ENCODE results near the gene BUB1B. TPM values are rescaled to one million over a fixed set of nuclear protein-coding genes. Genes with fewer than 3 reads are reported as not detected.

The BUB1B gene
- total RNA-seq, 1 experiment from 2014 or later: 192 TPM

DNA sequence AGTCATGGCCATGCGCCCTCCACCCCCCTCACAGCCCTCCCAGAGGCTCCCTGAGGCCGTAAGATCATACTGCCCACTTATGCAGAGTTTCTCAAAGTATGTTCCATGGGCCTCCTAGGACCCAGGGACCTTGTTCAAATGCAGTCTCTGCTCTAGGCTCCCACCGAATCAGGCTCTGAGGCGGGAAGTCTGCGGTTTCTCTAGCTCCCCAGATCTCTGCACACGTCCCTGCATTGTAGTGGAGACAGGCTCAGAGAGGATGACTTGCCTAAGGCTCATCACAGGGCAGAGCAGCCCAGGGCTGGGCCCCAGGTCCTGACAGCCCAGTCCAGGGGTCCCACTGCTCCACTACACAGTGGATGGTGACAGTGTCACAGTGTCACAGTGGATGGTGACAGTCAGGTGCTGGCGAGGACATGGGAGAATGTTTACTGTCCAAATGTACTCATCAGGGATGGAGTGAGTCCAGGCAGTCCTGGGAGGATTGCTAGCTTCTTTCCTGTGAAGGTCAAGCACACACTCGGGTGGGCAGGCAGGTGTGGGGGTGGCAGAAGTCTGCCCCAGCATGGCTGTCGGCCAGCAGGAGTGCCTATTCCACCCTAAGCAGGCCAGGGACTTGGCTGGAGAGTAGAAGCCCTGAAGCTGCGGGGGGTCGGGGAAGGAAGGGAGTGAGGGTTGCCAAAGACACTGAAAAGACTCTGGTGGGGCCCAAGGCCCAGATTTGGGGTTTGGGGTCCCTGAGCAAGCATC lies 109.6 kb downstream of the BUB1B start:
- CTCF ChIA-PET: interaction anchor here (0.7 to 12.1 kb wide), 5 partner anchors 9 to 45 kb away, joined by 3 to 690 read pairs (median 23); partner anchors contain the start of genes INAFM2 and PLCB2
- DNase-seq (ENCODE audit: low spot score) (no peak), ATAC-seq (no peak)
- TF ChIP-seq JUN (CRISPR knock-in tag; IDR thresholded peaks at IDR 0.05): no peak
- TF ChIP-seq NR1H2 (CRISPR knock-in tag; IDR thresholded peaks at IDR 0.05): no peak
- TF ChIP-seq GTF2I (CRISPR knock-in tag; conservative IDR thresholded peaks at IDR 0.05): no peak
- TF ChIP-seq, protein P1, sequence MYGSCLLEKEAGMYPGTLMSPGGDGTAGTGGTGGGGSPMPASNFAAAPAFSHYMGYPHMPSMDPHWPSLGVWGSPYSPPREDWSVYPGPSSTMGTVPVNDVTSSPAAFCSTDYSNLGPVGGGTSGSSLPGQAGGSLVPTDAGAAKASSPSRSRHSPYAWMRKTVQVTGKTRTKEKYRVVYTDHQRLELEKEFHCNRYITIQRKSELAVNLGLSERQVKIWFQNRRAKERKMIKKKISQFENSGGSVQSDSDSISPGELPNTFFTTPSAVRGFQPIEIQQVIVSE (CRISPR knock-in tag; IDR thresholded peaks at IDR 0.05; ENCODE audit: borderline replicate concordance): no peak
- TF ChIP-seq CBFB (CRISPR knock-in tag; IDR thresholded peaks at IDR 0.05; ENCODE audit: low read depth): no peak
- TF ChIP-seq OVOL2 (CRISPR knock-in tag; IDR thresholded peaks at IDR 0.05; ENCODE audit: borderline replicate concordance): no peak
- no peak for TF ChIP-seq TEAD4 (CRISPR knock-in tag; IDR thresholded peaks at IDR 0.05)
- POLR2A ChIA-PET: no interaction called here
- Mint-ChIP-seq H3K4me3 (no peak overlapping the region), H3K4me1 (peaks cover 7% of the 10 kb centered on the region), H3K27me3 (ENCODE audit: low read depth) (no peaks in the 10 kb centered on the region), H3K9me3 (no peaks in the 10 kb centered on the region), H3K36me3 (no peaks in the 10 kb centered on the region), H3K27ac (no peak overlapping the region)

Other genes starting within 250 kb of the BUB1B start
- gene GPR176, start 240.8 kb upstream of the BUB1B start, total RNA-seq (2021): 117 to 131 TPM (median 127 TPM) in 3 replicates
- gene EIF2AK4, start 227.0 kb upstream of the BUB1B start, total RNA-seq (2021): 89.1 to 93.2 TPM (median 90.7 TPM) in 3 replicates
- 190 to 199 TPM (median 192 TPM) in 3 replicates for gene SRP14, start 121.9 kb upstream of the BUB1B start, total RNA-seq (2021)
- 32.9 to 36.9 TPM (median 36.6 TPM) in 3 replicates for gene BMF, start 52.2 kb upstream of the BUB1B start, total RNA-seq (2021)
- 8.7 to 11.7 TPM (median 9.6 TPM) in 3 replicates for gene PAK6, start 78.0 kb downstream of the BUB1B start, total RNA-seq (2021)
- 1.2 to 1.7 TPM (median 1.4 TPM) in 3 replicates for gene ANKRD63, start 122.0 kb downstream of the BUB1B start, total RNA-seq (2021)
- 14.2 to 18.5 TPM (median 15.2 TPM) in 3 replicates for gene PLCB2, start 146.9 kb downstream of the BUB1B start, total RNA-seq (2021)
- 28.2 to 34.2 TPM (median 30.3 TPM) in 3 replicates for gene INAFM2, start 162.6 kb downstream of the BUB1B start, total RNA-seq (2021)
- 1.4 to 1.8 TPM (median 1.8 TPM) in 3 replicates for gene CCDC9B, start 179.9 kb downstream of the BUB1B start, total RNA-seq (2021)
- not detected in 3 replicates for gene PHGR1, start 190.0 kb downstream of the BUB1B start, total RNA-seq (2021)
- gene DISP2, start 197.2 kb downstream of the BUB1B start, total RNA-seq (2021): 1.0 to 3.5 TPM (median 1.9 TPM) in 3 replicates
- 58.7 to 73.4 TPM (median 64.6 TPM) in 3 replicates for gene KNSTRN, start 221.7 kb downstream of the BUB1B start, total RNA-seq (2021)
- gene IVD, start 244.7 kb downstream of the BUB1B start, total RNA-seq (2021): 82.2 to 96.1 TPM (median 89.3 TPM) in 3 replicates

Data from WTC11 (cell line).